GM21619 (cell line): ENCODE results near the gene ACVR1.

Experiments used
- ATAC-seq: cut with Tn5 transposase; IDR thresholded peaks from one replicate; pipeline ENCODE4 v1.9.1; 2021; ENCODE audit not compliant: unreplicated experiment

ACVR1 gene

DNA sequence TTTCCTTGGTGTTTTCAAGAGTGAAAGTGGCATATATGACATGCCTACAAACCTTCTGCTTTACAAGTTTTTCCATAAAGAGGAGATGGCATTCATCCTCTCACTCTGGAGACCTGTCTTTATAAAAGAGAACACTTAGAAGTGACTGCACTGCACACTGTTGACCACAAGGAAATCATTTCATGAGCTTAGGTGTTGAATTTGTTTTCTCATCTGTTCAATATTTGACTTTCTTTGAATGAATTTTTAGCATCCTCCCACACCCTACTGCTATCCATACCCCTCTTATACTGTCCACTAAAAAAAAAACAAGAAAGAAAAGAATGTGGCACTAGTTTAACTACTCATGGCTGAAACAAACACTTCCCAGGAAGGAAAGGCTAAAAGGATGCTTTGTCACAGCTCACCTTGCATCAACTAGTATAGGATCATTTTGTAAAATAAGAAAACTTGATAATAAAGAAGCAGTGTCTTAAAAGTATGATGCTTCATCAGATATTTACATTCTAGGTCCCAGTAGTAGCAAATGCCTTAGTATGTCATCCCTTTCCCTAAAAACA is 83.0 kb downstream of the ACVR1 start:
- no peak for ATAC-seq

DNA sequence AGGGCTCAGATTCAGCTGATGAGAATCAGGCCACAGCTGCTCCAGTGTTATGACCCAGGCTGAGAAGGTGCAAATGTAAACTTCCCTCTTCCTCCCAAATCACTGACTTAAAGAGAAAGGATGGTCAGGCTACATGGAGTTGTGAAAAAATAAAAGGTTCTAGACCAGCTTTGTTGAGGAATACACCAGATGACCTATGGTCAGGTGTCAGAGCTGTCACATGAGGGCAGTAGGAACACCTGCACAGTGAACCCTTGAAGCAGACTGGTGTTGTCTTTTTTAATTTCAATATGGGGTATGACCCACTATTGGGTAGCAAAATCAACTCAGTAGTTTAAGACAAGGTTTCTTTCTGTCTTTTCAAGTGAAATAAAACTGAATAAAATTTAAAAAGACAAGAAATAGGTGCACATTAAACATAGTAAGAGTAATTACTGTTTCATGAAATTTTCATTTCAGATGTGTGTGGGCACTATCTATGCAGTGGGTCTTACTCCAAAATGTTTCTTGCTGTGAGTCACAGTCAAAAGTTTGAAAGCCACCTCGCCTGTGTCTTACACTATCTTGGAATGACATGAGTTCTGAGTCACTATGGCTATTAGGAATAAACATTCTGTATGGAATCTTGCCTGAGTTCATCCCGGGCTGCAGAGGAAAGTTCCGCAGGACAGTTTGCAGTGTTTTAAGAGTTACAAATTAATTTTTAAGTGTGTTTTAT is 83.6 kb downstream of the ACVR1 start:
- ATAC-seq: no peak

DNA sequence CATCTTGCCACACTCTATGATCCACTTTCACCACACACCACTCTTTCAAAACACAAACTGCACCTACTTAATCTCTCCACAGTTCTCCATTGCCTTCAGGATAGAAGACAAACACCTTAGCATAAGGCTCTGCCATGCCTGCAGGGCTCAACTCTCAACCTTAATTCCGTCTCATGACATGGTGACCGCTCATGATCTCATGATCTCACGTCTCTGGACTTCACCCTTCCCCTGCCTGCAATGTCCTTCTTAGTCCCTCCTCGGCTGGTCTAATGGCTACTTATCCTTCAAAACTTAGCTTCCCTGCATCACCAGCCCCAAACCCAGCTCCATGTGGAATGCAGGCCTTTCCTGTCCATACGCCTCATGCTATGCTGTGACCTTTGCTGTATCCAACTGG is 85.3 kb downstream of the ACVR1 start:
- no peak for ATAC-seq

DNA sequence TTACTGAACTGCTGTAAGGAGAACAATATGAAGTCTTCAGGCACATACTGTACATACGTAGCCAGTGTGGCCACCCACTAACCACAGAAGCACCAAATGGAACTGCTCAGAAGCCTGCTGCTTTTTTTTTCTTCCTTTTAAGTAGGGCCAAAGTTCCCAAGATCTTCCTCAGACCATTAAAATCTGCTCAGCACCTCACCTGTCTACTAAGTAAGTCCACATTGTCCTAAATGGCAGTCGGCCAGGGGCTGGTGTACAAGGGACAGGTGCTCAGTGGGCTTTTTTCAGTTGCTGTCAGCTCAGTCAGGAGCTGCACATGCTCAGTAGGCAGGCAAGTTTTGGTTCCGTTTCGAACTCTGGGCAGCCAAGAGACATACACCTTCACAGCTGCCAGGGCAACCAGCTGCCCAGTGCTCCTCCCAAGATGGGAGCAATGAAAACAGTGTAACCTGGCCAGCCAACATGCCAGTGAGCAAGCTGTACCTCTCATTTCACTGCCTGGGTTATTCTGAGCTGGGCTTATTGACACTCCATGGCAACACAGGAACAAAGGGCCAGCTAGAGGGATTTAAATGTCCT is 86.1 kb downstream of the ACVR1 start:
- ATAC-seq: no peak

DNA sequence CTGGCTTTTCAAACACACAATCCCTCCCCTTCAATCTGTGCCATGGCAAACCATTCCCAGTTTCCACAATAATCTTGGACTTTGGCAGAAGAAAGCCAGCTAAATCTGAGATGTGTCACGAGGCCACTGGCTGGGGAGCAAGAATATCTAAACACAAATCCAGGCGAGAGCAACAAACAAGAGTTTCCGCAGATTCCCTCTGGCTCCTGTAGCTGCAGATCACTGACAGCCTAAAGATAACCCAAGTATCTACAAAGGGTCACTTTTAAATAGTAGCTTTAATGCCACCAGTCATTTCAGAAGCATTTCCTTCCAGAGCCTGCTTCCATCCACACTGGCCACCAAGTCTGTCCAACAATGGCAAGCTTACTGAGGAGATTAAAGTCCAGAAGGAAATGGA is 86.9 kb downstream of the ACVR1 start:
- no peak for ATAC-seq

DNA sequence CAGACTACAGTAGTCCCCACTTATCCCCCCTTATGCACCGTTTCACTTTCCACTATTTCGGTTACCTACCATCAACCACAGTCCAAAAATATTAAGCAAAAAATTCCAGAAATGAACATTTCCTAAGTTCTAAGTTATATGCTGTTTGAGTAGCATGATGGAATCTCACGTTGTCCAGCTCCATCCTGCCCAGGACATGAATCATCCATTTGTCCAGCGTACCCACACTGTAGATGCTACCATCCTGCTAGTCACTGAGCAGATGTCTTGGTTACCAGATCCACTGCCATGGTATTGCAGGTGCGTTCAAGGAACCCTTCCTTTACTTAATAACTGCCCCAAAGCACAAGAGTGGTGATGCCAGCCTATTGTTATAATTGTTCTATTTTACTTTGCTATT is 87.9 kb downstream of the ACVR1 start:
- no peak for ATAC-seq

DNA sequence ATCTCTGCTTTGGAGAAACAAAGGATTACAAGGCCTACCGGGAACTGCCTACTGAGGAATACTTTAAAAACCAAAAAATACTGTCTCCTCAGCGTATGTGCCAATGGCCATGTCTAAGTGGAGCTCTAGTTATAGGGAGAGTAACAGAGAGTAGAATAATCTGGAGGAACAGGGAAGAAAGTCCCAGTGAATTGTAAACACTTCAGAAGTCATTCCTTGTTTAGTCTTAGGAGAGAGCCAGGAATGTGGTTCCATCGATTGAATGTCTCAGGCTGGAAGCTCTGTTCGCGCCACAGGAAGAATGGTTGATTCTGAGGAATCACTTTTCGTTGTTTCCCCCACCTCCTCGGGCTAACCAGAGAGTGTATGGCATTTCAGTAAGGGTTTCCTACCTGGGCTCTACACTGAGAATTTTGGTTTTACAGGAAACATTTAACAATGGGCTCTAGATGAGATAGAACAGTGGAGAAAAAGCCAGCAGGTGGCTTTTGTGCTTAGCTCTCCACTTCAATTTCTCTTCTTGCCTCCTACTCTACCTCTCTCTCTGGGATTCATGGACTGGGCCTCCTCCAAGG is 88.7 kb downstream of the ACVR1 start:
- no peak for ATAC-seq

DNA sequence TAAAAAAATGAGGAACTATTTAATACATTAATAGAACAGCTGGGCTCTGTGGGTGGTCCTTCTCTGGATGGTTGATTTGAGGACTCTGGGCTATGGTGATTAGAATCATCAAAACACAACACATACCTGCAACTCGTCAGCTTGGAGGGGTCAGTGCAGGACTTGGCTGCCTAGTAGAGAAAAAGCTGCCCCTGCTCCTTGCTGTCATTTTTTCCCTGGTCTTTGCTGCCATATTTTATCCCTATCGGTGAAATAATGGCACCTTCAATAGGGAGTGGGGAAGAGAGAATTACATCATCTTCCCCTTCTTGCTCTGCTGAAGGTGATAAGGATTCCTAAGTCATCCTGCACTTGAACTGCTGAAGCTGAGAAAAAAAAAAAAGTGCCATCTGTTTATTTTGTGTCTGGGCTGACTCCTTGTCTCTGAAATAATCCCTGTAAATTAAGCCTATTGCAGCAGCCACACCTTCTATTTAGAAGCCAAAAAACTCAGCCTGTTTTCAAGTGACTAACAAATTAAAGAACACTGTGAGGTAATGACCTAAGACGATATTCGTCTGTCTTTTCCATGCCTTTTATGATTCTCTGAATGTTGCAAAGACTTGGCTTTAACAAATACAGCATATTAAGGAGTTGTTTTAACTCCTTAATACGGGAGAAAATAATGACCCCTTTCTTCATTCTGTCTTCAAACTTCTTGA is 89.3 kb downstream of the ACVR1 start:
- no peak for ATAC-seq

DNA sequence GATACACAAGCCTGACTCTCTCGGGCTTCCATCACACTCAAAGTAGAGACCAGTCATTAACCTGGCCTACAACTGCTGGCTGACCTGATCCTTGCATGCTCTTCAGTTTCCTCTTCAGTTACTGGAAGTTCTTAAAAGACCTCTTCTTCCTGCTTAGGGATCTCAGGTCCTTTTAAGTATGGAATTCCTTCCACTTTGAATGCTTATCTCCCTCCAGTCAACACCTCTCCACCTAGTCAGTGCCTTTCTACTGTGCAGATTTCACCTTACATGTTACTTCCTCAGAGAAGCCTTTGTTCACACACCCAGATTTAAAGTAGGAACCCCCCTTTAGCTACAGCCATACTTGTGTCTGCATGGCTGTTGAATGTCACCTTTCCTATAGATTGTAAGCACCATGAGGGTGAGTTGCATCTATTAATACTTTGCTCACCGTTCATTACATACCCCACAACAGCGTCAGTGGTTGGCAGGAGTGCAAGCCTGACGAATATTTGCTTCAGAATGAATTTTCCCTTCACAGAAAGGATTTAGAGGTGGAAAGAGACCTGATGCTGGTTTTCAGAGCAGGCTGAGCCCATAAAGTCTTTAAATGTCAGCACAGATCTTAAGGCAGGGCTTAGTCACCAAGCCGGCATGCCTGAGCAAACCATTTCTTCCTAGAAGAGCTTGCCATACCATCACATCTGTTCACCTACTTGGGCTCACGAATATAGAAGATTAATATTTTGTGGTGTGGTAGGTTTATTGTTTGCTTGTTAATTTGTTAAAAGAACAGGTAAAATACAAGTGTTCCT is 90.1 kb downstream of the ACVR1 start:
- ATAC-seq: no peak

DNA sequence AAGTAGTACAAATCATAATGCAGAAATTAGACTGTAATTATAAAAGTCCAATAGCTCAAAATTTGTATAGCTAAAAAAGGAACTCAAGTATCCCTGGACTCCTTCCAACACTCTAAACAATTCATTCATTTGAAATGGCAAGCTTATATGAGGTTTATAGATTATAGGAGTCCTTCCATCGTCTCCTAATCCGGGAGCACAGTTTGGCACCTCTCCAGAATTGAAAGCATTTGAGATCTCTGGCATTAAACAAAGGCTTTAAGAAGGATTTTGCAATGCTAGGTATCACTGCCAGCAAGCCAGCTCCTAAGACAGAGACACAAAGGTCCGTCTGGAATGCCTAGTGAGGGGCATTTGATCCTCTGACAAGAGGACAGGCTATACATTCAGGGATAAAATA is 90.9 kb downstream of the ACVR1 start:
- no peak for ATAC-seq

DNA sequence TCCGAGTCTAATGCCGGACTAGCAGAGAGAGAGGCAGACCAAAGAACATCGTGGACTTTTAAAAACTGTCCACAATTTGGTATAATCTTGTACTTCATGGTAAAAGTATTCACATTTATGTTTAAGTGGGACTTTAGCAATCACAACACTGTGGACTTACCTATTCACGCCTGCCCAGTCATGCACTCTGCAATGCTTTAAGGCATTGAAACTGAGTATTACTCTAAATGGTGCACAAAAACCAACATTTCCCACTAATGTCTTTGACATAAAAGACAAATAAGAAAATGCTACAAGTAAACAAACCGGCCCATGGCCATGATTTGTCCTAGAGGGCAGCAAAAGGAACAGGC is 91.3 kb downstream of the ACVR1 start:
- ATAC-seq: no peak

DNA sequence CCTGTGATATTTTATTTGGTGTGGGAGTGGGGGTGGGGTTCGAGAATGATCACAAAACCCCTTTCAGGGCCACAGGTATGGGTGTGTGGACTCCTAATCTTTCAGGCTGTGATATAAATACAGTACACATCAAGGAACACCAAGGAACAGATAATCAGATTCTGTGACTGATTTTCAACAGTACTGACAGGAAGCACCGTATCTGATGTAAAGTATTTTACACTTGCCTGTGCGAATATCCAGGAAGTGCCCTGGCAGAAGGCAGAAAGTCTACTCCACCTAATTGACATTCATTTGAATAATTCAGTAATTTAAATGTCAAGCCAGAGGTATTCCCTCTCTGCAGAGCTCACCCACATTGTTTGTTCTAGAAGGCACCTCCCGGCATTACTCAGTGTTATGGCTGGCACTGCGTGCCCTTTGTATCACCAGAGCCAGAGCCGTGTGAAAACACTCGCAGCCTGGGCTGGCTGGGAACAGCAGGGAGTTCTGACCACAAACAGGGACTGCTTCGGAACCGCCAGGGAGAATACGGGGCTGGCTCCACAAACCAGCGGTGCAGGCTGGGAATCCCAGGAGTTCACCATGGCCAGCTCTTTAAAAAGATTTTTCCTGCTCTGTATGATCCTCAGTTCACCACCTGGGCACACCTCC is 91.8 kb downstream of the ACVR1 start:
- ATAC-seq: no peak

DNA sequence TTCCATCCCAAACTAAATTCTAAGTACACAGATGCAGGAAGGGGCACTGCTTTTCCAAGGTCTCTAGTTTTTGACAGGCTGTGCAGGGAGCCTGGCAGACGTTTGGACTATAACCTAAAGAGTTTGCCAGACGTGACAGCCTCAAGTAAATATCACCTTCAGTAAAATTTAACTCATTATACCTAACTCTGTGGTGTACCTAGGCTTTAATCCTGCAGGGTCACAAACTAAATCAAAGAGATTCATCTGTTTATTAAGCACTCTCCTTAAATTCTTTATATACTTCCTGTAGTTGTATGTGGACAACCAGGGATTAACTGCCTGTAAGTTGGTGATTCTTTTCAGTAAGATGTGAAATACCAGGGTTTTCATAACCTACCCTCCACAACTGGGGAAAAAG is 92.9 kb downstream of the ACVR1 start:
- no peak for ATAC-seq

DNA sequence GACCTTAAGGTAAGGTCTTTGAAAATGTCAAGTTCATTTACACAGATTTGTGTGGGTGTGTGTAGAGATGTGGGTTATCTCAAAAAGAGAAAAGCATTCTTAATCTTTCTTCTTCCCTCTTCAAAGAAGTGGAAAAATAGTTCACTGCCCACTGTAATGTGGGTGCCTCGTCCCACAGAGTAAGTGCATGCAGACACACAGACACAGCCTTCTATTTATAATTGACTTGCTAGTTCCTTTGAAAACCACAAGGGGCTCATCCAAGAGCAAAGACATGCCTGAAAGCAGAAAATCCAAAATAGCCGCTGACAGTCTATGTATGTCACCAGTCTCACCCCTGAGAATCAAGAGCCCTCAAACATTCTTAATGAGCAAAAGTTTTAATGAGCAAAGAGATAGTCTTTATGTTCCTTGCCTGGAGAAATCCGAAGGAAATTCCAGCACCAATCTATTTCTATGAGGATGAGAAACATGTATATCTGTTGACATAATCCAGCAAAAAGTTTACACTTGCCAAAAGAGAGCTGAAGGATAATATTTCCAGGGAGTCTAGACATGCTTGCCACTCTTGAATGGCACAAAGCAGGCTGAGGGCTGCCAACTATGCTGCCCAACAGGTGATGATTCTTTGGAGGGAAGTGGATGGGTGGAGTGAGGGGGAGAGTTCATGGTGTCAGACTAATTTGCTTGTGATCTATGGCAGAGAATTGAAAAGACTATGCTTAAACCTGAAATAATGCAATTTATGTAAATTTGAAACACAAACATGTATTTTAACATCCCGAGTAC is 93.9 kb downstream of the ACVR1 start:
- no peak for ATAC-seq

DNA sequence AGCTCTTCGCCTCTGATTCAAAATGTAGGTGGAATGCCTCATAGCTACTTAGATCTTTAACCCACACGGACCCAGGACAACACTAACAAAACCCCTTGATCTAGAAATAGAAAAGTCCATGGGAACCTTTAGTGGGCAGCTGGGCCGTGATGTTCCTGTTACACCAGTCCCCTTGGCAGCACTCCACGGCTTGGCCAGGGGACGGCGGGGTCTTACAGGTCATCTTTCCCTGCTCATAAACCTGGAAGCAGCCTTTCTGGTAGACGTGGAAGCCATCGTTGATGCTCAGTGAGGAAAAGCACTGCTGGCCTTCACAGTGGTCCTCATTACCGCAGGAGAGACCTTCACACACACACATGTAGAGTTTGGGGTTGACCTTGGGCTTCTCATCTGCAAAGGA is 95.9 kb downstream of the ACVR1 start:
- no peak for ATAC-seq

DNA sequence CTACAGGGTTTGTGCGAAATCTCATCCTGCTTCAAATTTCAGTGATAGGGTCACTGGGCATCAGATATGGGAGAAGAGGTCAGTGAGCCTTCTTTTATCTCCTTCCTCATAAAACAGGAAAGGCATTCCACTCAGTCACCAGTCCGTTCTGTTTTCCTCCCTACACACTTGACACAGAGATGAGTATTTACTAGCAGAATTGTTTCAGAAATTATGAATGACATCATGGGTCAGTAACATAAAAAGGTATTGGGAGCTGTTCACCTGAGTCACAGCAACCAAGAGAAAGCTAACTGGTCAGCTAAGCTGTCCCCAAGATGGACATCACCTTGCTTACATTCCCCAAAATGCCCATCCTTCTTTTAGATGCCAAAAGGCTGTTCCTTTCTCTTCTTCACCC is 96.3 kb downstream of the ACVR1 start:
- no peak for ATAC-seq

DNA sequence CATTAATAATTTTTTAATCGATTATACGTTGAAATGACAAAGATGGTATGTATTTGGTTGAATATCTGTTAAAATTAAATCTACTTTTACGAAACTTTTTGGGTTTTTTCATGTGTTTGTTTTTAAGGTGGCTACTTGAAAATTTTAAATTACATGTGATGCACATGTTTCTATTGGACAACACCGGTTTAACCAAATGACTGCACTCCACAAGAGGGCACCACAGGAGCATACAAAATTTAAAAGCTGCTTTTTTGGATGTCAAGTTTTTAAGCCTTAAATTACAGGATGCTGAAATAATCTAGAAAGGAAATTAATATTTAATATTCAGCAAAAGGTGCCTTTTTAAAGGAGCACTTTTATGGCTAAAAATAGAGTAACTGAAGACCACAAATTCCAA is 98.7 kb downstream of the ACVR1 start:
- ATAC-seq: no peak

DNA sequence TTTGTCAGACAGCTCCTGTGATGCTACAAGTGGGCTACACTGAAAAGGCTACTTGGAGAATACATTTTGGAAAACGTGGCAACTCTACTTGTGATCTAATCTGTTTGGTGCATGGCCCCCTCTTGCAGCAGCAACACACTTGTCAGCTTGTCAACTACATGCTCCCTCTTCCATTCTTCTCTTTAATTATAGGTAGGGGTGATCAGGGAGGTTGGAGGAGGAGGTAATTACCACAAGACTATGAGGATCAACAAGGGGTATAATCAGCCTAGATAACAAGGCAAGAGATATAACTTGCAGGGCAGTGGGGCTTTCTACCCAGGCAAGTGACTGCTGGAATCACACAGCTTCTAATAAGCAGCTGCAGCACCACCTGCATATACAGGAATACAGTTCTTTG is 104.9 kb downstream of the ACVR1 start:
- no peak for ATAC-seq

DNA sequence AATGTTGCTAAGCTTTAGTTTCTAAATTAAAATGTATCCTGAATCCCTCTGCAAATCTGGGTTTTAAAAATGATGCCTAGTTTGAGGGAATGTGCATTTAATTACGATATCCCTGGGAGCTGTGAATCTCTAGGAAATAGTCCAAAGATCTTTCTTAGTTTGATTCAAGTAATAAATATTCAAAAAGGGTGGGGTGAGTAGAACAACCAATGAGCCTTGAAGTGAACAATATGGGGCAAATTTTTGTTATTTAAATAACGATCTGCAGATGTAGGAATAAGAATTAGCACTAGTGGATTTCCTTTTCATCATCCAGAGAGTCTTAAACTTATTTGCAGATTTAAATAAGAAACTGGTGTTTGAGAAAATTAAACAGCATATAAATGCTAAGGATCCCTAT is 106.3 kb downstream of the ACVR1 start:
- ATAC-seq: no peak

DNA sequence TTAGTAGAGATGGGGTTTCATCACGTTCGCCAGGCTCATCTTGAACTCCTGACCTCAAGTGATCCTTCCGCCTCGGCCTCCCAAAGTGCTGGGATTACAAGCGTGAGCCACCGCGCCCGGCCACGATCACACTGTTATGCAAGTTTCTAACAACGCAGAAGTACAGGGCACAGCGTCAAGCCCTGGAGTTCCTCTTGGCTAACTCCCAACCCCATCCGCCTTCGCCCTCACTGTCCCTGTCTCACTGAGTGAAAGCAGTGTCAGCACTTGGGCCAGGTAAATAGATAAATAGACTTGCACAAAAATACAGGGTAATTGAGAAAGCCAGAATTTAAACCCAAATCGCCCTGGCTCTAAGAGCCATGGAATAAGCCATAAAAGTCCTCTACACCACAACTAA is 111.7 kb downstream of the ACVR1 start:
- no peak for ATAC-seq
